ENCODE measurements around the gene MIEF2. TPM values are rescaled to one million over a fixed set of nuclear protein-coding genes. Genes with fewer than 3 reads are reported as not detected.

MIEF2 gene
- polyA plus RNA-seq, 3 donors = 3.5 to 6.1 (median 4.9) TPM

DNA sequence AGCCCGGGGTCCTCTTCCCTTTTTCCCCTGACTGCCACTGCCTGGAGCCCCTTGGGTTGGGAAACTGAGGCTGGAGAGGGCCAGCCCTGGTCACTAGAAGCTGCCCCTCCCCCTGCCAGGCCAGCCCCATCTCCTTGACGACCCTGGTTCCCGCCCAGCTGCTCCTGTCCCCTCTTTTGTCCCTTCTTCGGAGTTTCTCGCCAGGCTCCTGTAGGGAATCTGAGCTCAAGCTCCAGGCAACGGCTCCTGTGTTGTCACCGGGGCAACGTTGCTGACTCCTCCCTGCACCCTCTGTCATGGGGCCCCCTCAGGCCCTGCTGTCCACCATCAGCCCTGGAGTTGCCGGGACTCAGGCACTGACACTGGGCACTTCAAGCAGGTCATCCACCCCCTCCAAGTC is 29.3 kb upstream of the MIEF2 start:
- Histone ChIP-seq H3K27me3 (ENCODE audit: control insufficient read depth in 2 of 2, insufficient read depth in 2 of 2, low read length in 2 of 2) (no peaks in the 10 kb centered on the region), H2AFZ (ENCODE audit: insufficient read depth, low read depth, low read length, poor library complexity, severe bottlenecking) (no peak overlapping the region), H3K27ac (ENCODE audit: low read depth in 1 of 2, low read length in 2 of 2) (no peak overlapping the region), H3K4me1 (ENCODE audit: control insufficient read depth in 1 of 2, insufficient read depth in 2 of 2, low read length in 2 of 2) (peaks cover 4 to 7% of the 10 kb centered on the region in 2 donors), H4K20me1 (ENCODE audit: insufficient read depth, low read length) (peaks cover 3% of the 10 kb centered on the region), H3K9me3 (replicated peaks in 1 of 2; ENCODE audit: control insufficient read depth in 1 of 2, insufficient read depth in 1 of 2, low read length in 2 of 2) (no peaks in the 10 kb centered on the region), H3K4me3 (replicated peaks in 1 of 3; ENCODE audit: low read depth in 2 of 3, low read length in 3 of 3) (no peak overlapping the region), H3K9ac (ENCODE audit: insufficient read depth, low read length, poor library complexity, severe bottlenecking) (no peak overlapping the region), H3K79me2 (ENCODE audit: insufficient read depth, low read length) (no peaks in the 10 kb centered on the region), H3K36me3 (replicated peaks in 1 of 2; ENCODE audit: control insufficient read depth in 1 of 2, insufficient read depth in 2 of 2, low read length in 2 of 2) (peaks cover 14 to 35% of the 10 kb centered on the region in 2 donors), H3K4me2 (replicated peaks; ENCODE audit: extremely low read depth, low read length, poor library complexity, severe bottlenecking) (no peak overlapping the region)
- intact Hi-C loops (cut with micrococcal nuclease) = no loop called here
- peaks cover under 1 to 5% (median 5%) of the 10 kb centered on the region in 3 donors for H3K27me3 Mint-ChIP-seq (ENCODE audit: low read depth in 3 of 3)
- H3K27ac Mint-ChIP-seq = peak overlapping the region in 1 of 7 donors; percentile 42
- WGBS (ENCODE audit: insufficient coverage) = 92% methylated on average over 8 of the region's 9 CpGs
- peaks cover 15% of the 10 kb centered on the region for H3K4me1 Mint-ChIP-seq
- peaks cover 0 to 2% (median 0%) of the 10 kb centered on the region in 7 donors for H3K9me3 Mint-ChIP-seq
- H3K36me3 Mint-ChIP-seq = peaks cover 22 to 40% of the 10 kb centered on the region in 2 donors
- no peak overlapping the region for H3K4me3 Mint-ChIP-seq
- DNase-seq = no peak
- TF ChIP-seq, protein P1, sequence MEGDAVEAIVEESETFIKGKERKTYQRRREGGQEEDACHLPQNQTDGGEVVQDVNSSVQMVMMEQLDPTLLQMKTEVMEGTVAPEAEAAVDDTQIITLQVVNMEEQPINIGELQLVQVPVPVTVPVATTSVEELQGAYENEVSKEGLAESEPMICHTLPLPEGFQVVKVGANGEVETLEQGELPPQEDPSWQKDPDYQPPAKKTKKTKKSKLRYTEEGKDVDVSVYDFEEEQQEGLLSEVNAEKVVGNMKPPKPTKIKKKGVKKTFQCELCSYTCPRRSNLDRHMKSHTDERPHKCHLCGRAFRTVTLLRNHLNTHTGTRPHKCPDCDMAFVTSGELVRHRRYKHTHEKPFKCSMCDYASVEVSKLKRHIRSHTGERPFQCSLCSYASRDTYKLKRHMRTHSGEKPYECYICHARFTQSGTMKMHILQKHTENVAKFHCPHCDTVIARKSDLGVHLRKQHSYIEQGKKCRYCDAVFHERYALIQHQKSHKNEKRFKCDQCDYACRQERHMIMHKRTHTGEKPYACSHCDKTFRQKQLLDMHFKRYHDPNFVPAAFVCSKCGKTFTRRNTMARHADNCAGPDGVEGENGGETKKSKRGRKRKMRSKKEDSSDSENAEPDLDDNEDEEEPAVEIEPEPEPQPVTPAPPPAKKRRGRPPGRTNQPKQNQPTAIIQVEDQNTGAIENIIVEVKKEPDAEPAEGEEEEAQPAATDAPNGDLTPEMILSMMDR (IDR thresholded peaks at IDR 0.05) = no peak

GRCh38 chr17:18233803-18234518 is 26.5 kb upstream of the MIEF2 start:
- 97% methylated on average over 22 of the region's 22 CpGs for WGBS (ENCODE audit: insufficient coverage)
- peaks cover 0 to 2% (median 0%) of the 10 kb centered on the region in 3 donors for H3K27me3 Mint-ChIP-seq (ENCODE audit: low read depth in 3 of 3)
- Histone ChIP-seq H3K4me3 (replicated peaks in 1 of 3; ENCODE audit: low read depth in 2 of 3, low read length in 3 of 3) (no peak overlapping the region), H3K27ac (ENCODE audit: low read depth in 1 of 2, low read length in 2 of 2) (no peak overlapping the region), H3K9ac (ENCODE audit: insufficient read depth, low read length, poor library complexity, severe bottlenecking) (no peak overlapping the region), H3K9me3 (replicated peaks in 1 of 2; ENCODE audit: control insufficient read depth in 1 of 2, insufficient read depth in 1 of 2, low read length in 2 of 2) (no peaks in the 10 kb centered on the region), H3K27me3 (ENCODE audit: control insufficient read depth in 2 of 2, insufficient read depth in 2 of 2, low read length in 2 of 2) (no peaks in the 10 kb centered on the region), H3K4me1 (ENCODE audit: control insufficient read depth in 1 of 2, insufficient read depth in 2 of 2, low read length in 2 of 2) (no peaks in the 10 kb centered on the region), H3K36me3 (replicated peaks in 1 of 2; ENCODE audit: control insufficient read depth in 1 of 2, insufficient read depth in 2 of 2, low read length in 2 of 2) (peaks cover 21 to 57% of the 10 kb centered on the region in 2 donors), H2AFZ (ENCODE audit: insufficient read depth, low read depth, low read length, poor library complexity, severe bottlenecking) (no peak overlapping the region), H4K20me1 (ENCODE audit: insufficient read depth, low read length) (no peaks in the 10 kb centered on the region), H3K79me2 (ENCODE audit: insufficient read depth, low read length) (no peaks in the 10 kb centered on the region), H3K4me2 (replicated peaks; ENCODE audit: extremely low read depth, low read length, poor library complexity, severe bottlenecking) (no peak overlapping the region)
- H3K36me3 Mint-ChIP-seq = peaks cover 38 to 58% of the 10 kb centered on the region in 2 donors
- no peak overlapping the region for H3K4me3 Mint-ChIP-seq
- TF ChIP-seq, protein P1 (IDR thresholded peaks at IDR 0.05) = no peak
- intact Hi-C loops (cut with micrococcal nuclease) = no loop called here
- no peak for DNase-seq
- H3K9me3 Mint-ChIP-seq = no peaks in the 10 kb centered on the region
- no peaks in the 10 kb centered on the region for H3K4me1 Mint-ChIP-seq
- peak overlapping the region in 1 of 7 donors; percentile 61 for H3K27ac Mint-ChIP-seq
